Aorta (tissue), 5 donors: ENCODE measurements around the gene HPCAL4. TPM values are rescaled to one million over a fixed set of nuclear protein-coding genes. Genes with fewer than 3 reads are reported as not detected.

Experiments
- ATAC-seq: fragments of 200-7000 bp; cut with Tn5 transposase; one replicate; pipeline ENCODE4 v1.9.1; 2022; ENCODE audit warnings: moderate library complexity; ENCODE audit not compliant: low FRiP score
- DNase-seq, 2 donors: peaks; one replicate each; pipeline ENCODE4 v3.0.0-alpha.2; 2020
- H3K27ac ChIP-seq, 2 donors: one replicate each; pipeline ENCODE4 v1.5.1; 2013; ENCODE audit warnings: low read length in 2 of 2, mild to moderate bottlenecking in 2 of 2, moderate library complexity in 2 of 2, control low read depth in 1 of 2, inconsistent platforms in 1 of 2, low read depth in 1 of 2
- H3K27me3 ChIP-seq, 2 donors: one replicate each; pipeline ENCODE4 v1.6.1; 2013; ENCODE audit warnings: control low read depth in 1 of 2, low read length in 1 of 2, mild to moderate bottlenecking in 1 of 2, moderate library complexity in 1 of 2; ENCODE audit not compliant: insufficient read depth in 2 of 2, control insufficient read depth in 1 of 2
- H3K36me3 ChIP-seq, 2 donors: one replicate each; pipeline ENCODE4 v1.6.1; 2013; ENCODE audit warnings: control low read depth in 1 of 2, low read length in 1 of 2, mild to moderate bottlenecking in 1 of 2; ENCODE audit not compliant: insufficient read depth in 2 of 2, control insufficient read depth in 1 of 2
- H3K4me1 ChIP-seq, 2 donors: one replicate each; pipeline ENCODE4 v1.6.1; 2013; ENCODE audit warnings: low read length in 2 of 2, control low read depth in 1 of 2, mild to moderate bottlenecking in 1 of 2, moderate library complexity in 1 of 2; ENCODE audit not compliant: insufficient read depth in 2 of 2, control insufficient read depth in 1 of 2
- H3K4me3 ChIP-seq, 2 donors: one replicate each; pipeline ENCODE4 v1.5.1; 2013; ENCODE audit warnings: low read length in 2 of 2, control low read depth in 1 of 2, mild to moderate bottlenecking in 1 of 2
- H3K9me3 ChIP-seq: one replicate; pipeline ENCODE4 v1.6.1; 2013; ENCODE audit warnings: mild to moderate bottlenecking, low read length; ENCODE audit not compliant: control insufficient read depth
- WGBS, 2 donors: extraction: QIAGEN DNeasy Blood & Tissue Kit; methylation state at CpG; one replicate each; pipeline ENCODE4 v1.1.7; 2013; 5-methylcytosine and 5-hydroxymethylcytosine counted together
- intact Hi-C, 2 donors: fragments of 100-400 bp; cut with DNase I; formaldehyde crosslinking; loops; one replicate each; pipeline versions ENCODE4 v1.14.2 to v1.15.0; 2022
- polyA plus RNA-seq, 2 donors: library from polyadenylated mRNA; stranded (reverse); fragments of 200-250 nt; gene quantifications; one replicate each; pipeline ENCODE4 v1.2.3, GENCODE V29; 2013
- total RNA-seq, 2 donors: library from RNA; stranded (reverse); fragmentation: NEBNext Ultra II Directional; extraction: Animal tissue kit (Norgen Biotek cat#: 25700); gene quantifications; one replicate each; pipeline ENCODE4 v1.2.1, GENCODE V29; 2021
- donor health status: healthy with polysubstance abuse.
- donor health status: Bipolar disorder and iron deficiency.
- donor health status: DM: no; HTN: no; CAD: no.
- donor health status: DM: no; HTN: no; CAD: no.
- donor health status: DM: yes; HTN: yes; CAD: no.

HPCAL4 gene
- total and polyA plus RNA-seq, 4 donors, result not detected

GRCh38 chr1:39685071-39685470 is 6.2 kb downstream of the HPCAL4 start:
- H3K27me3 ChIP-seq, result no peaks in the 10 kb centered on the region

DNA sequence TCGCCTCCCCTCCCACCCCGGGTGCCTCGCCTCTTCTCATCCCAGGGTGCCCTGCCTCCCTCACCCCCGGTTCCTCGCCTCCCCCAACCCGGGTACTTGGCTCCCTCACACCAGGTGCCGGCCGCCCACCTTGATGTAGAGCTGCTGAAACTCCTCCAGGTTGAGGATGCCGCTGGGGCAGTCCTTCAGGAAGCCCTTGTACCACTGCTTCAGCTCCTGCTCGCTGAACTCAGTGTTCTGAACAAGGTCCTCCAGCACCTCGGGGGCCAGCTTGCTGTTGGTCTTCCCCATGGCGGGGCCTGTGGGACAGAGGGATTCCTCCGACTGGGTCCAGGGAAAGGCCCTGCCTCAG is 6.9 kb downstream of the HPCAL4 start:
- WGBS, 2 donors, result 89 to 94% methylated on average over 11 to 13 of the region's 13 CpGs
- intact Hi-C loops, result no loop called here
- Histone ChIP-seq H3K27ac (no peak overlapping the region), H3K9me3 (no peaks in the 10 kb centered on the region), H3K36me3 (no peaks in the 10 kb centered on the region), H3K4me3 (no peak overlapping the region), H3K27me3 (no peaks in the 10 kb centered on the region), H3K4me1 (no peaks in the 10 kb centered on the region)
- ATAC-seq (no peak), DNase-seq (peak in 1 of 2 donors; percentile 68)

More at GRCh38 chr1:39685071-39685470, 6.2 kb downstream of the HPCAL4 start:
- no peak overlapping the region for H3K27ac ChIP-seq
- no peak for ATAC-seq
- WGBS, 2 donors, result 80 to 90% methylated on average over 3 of the region's 3 CpGs
- no peaks in the 10 kb centered on the region for H3K9me3 ChIP-seq
- intact Hi-C loops, result no loop called here
- H3K36me3 ChIP-seq, result no peaks in the 10 kb centered on the region
- H3K4me1 ChIP-seq, result no peaks in the 10 kb centered on the region
- no peak for DNase-seq
- no peak overlapping the region for H3K4me3 ChIP-seq

DNA sequence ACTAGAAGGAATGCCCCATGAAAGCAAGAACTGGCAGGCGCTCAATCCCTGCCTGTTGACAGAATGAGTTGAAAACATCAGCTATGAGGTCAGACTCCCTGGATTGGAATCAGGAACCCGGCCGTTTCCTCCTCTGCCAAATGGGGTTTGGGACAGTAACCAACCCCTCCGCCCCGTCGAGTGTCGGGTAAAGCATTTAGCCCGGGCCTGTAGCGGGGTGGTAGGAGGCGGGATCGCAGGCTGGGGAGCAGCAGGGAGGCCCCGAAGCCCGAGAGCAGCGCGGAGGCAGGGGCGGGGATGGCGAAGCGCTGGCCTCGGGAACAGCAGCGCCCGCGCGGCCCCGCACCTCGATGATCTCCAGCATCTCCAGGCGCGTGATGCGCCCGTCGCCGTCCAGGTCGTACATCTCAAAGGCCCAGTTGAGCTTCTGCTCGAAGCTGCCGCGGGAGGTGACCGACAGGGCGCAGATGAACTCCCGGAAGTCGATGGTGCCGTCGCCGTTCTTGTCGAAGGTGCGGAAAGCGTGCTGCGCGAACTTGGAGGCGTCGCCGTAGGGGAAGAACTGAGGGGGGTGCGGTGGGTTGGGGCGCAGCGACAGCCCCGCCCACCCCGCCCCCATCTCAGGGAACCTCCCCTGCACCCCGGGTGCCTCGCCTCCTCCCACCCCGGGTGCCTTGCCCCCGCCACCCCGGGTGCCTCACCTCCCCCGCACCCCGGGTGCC is 7.5 kb downstream of the HPCAL4 start:
- no peaks in the 10 kb centered on the region for H3K9me3 ChIP-seq
- H3K4me1 ChIP-seq, result no peaks in the 10 kb centered on the region
- H3K4me3 ChIP-seq, result no peak overlapping the region
- H3K27me3 ChIP-seq, result no peaks in the 10 kb centered on the region
- WGBS, 2 donors, result 46 to 47% methylated on average over 59 to 62 of the region's 62 CpGs
- intact Hi-C loops, result no loop called here
- DNase-seq (peak in 1 of 2 donors; percentile 64), ATAC-seq (peak; percentile 27)
- no peaks in the 10 kb centered on the region for H3K36me3 ChIP-seq
- H3K27ac ChIP-seq, result no peak overlapping the region

DNA sequence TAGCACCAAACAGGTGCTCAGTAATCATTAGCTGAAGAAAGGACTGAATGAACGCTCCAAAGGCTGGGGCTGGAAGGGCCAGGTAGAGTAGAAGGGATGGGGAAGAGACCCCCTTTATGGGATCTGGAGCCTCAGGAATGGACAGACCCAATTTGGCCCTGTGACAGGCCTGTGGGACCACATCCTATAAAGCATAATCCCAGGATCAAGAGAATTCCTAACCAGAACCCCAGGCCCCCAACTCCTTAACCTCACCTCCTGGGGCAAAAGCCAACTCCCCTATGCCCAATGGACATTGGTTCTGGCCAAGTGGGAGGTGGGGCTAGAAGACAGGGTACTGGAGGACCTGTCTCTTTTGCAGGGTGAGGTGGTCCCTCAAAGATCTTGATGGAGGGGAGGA is 9.2 kb downstream of the HPCAL4 start:
- no peak overlapping the region for H3K4me3 ChIP-seq
- intact Hi-C loops, result no loop called here
- H3K4me1 ChIP-seq, result no peaks in the 10 kb centered on the region
- H3K27ac ChIP-seq, result no peak overlapping the region
- H3K9me3 ChIP-seq, result no peaks in the 10 kb centered on the region
- 89 to 94% methylated on average over 1 of the region's 1 CpG for WGBS, 2 donors
- H3K27me3 ChIP-seq, result no peaks in the 10 kb centered on the region
- DNase-seq (no peak), ATAC-seq (no peak)
- H3K36me3 ChIP-seq, result no peaks in the 10 kb centered on the region

GRCh38 chr1:39681294-39681693 is 9.9 kb downstream of the HPCAL4 start:
- H3K36me3 ChIP-seq, result no peaks in the 10 kb centered on the region
- ATAC-seq (no peak), DNase-seq (no peak)
- H3K27me3 ChIP-seq, result no peaks in the 10 kb centered on the region
- H3K4me1 ChIP-seq, result no peaks in the 10 kb centered on the region
- no peak overlapping the region for H3K27ac ChIP-seq
- no peak overlapping the region for H3K4me3 ChIP-seq
- intact Hi-C loops, result no loop called here
- H3K9me3 ChIP-seq, result no peaks in the 10 kb centered on the region
- 87 to 88% methylated on average over 3 of the region's 3 CpGs for WGBS, 2 donors

- H3K36me3 ChIP-seq, result no peaks in the 10 kb centered on the region
- H3K27me3 ChIP-seq, result no peaks in the 10 kb centered on the region
- 88 to 90% methylated on average over 4 of the region's 4 CpGs for WGBS, 2 donors
- intact Hi-C loops, result no loop called here
- no peak overlapping the region for H3K4me3 ChIP-seq
- H3K27ac ChIP-seq, result no peak overlapping the region
- DNase-seq, result peak in 1 of 2 donors; percentile 13
- H3K9me3 ChIP-seq, result no peaks in the 10 kb centered on the region
- ATAC-seq, result no peak
- no peaks in the 10 kb centered on the region for H3K4me1 ChIP-seq
These were observed 10.5 kb downstream of the HPCAL4 start for GRCh38 chr1:39680751-39681150.

DNA sequence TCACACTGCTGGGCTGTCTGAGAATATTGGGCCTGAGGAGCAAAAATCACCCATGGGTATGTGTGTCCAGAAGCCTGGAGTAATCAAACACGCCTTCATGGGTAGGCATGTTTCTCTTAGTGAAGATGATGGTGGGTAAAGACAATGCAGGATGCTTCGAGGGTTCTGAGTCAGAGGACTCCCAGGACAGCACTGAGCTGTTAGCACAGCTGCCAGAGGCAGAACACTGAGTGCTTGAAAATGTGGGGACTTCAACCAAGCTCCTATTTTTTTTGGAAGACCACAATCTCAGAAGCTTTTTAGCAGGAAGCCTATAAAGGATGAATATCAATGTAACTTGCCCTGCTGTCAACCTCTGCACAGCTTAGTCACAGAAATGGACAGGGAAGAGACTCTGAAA is 11.4 kb downstream of the HPCAL4 start:
- H3K4me1 ChIP-seq, result no peaks in the 10 kb centered on the region
- no peak overlapping the region for H3K27ac ChIP-seq
- no peak overlapping the region for H3K4me3 ChIP-seq
- intact Hi-C loops, result no loop called here
- WGBS, 2 donors, result 65 to 82% methylated on average over 2 of the region's 2 CpGs
- H3K9me3 ChIP-seq, result no peaks in the 10 kb centered on the region
- H3K27me3 ChIP-seq, result no peaks in the 10 kb centered on the region
- DNase-seq (no peak), ATAC-seq (no peak)
- no peaks in the 10 kb centered on the region for H3K36me3 ChIP-seq

DNA sequence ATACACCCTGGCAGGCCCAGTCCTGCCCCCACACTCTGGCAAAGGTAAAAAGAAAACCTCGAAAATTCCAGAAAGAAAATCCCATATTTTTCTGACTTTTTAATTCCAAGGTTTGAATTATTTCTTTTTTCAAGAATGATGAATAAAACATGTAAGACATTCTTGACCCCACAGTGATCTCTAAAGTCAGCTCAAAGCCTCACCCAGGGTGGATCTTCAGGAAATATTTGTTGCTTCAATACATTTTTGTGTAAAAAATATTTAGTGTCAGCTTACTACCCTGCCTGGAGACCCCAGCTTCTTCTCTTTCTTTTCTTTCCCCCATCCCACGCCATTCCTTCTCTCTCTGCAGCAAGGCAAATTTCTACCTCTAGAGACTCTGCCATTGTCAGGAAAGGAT is 12.3 kb downstream of the HPCAL4 start:
- DNase-seq (no peak), ATAC-seq (no peak)
- Histone ChIP-seq H3K36me3 (no peaks in the 10 kb centered on the region), H3K27ac (no peak overlapping the region), H3K9me3 (no peaks in the 10 kb centered on the region), H3K4me3 (no peak overlapping the region), H3K4me1 (no peaks in the 10 kb centered on the region), H3K27me3 (no peaks in the 10 kb centered on the region)
- intact Hi-C loops, result no loop called here
- 89 to 91% methylated on average over 2 of the region's 2 CpGs for WGBS, 2 donors

GRCh38 chr1:39677645-39678044 is 13.6 kb downstream of the HPCAL4 start:
- H3K27ac ChIP-seq, result no peak overlapping the region
- intact Hi-C loops, result no loop called here
- no peak for DNase-seq
- H3K36me3 ChIP-seq, result no peaks in the 10 kb centered on the region
- no peaks in the 10 kb centered on the region for H3K4me1 ChIP-seq
- H3K9me3 ChIP-seq, result no peaks in the 10 kb centered on the region
- 88% methylated on average over 4 of the region's 4 CpGs for WGBS, 2 donors
- ATAC-seq, result no peak
- no peak overlapping the region for H3K4me3 ChIP-seq
- H3K27me3 ChIP-seq, result no peaks in the 10 kb centered on the region
